Measurements from ENCODE around the gene SMPD3. TPM values are rescaled to one million over a fixed set of nuclear protein-coding genes. Genes with fewer than 3 reads are reported as not detected.

Gene SMPD3
- total and polyA plus RNA-seq, 2 experiments from 2014 or later: 5.7 to 6.3 TPM

DNA sequence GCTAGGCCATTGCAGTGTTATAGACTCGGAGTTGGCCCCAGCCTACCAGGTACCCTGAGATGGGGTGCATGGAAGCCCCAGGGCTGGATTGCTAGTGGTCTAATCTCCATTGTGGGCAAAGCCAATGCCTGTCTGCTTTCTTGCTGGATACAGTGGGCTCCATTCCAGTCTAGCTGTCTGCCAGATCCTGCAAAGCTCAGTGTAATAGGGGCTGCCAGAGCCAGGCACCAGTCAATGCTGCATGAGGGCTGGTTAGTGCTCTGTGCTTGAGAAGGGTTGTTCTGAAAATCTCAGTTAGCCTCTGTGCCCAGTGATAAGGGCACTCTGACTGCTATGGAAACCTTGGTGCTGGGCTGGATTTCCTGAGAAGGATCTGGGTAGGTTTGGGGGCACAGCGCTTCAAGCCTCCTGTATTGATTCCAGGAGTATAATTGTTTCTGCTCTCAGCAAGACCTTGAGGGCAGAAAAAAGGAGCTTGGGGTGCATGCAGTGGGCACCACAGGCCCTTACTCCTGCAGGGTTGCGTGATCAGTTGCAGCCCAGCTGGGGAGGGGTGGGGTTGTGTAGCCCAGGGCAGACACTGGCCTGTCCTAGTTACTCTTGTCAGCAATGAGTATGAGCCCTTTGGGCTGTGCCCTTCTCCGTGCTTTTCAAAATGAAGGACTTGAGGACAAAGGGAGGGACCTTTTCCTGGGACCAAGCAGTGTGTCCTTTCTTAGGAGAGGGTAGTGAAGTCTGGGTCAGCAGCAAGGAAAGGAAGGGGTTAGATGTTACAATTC is 19.0 kb downstream of the SMPD3 start:
- no peak for DNase-seq (ENCODE audit: low spot score)
- H3K36me3 ChIP-seq (replicated peaks; ENCODE audit: insufficient read depth, low read depth): no peaks in the 10 kb centered on the region
- 72% methylated on average over 4 of the region's 4 CpGs for WGBS (ENCODE audit: low lambda C conversion rate, missing lambda C conversion rate)
- TF ChIP-seq, protein P1, sequence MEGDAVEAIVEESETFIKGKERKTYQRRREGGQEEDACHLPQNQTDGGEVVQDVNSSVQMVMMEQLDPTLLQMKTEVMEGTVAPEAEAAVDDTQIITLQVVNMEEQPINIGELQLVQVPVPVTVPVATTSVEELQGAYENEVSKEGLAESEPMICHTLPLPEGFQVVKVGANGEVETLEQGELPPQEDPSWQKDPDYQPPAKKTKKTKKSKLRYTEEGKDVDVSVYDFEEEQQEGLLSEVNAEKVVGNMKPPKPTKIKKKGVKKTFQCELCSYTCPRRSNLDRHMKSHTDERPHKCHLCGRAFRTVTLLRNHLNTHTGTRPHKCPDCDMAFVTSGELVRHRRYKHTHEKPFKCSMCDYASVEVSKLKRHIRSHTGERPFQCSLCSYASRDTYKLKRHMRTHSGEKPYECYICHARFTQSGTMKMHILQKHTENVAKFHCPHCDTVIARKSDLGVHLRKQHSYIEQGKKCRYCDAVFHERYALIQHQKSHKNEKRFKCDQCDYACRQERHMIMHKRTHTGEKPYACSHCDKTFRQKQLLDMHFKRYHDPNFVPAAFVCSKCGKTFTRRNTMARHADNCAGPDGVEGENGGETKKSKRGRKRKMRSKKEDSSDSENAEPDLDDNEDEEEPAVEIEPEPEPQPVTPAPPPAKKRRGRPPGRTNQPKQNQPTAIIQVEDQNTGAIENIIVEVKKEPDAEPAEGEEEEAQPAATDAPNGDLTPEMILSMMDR (IDR thresholded peaks at IDR 0.05; ENCODE audit: poor library complexity): no peak
- TF ChIP-seq EZH2phosphoT487 (IDR thresholded peaks at IDR 0.05; ENCODE audit: low read depth, severe bottlenecking, unreplicated experiment) (no peak), EZH2 (IDR thresholded peaks at IDR 0.05; ENCODE audit: borderline replicate concordance) (no peak)
- no peaks in the 10 kb centered on the region for H3K9me2 ChIP-seq (replicated peaks; ENCODE audit: insufficient read depth)
- H3K27ac ChIP-seq: no peak overlapping the region
- H4K20me1 ChIP-seq (ENCODE audit: insufficient read depth, poor library complexity, severe bottlenecking): no peaks in the 10 kb centered on the region
- no peaks in the 10 kb centered on the region for H3K9me3 ChIP-seq (ENCODE audit: low read depth)
- no peaks in the 10 kb centered on the region for H3K4me1 ChIP-seq (ENCODE audit: insufficient read depth)
- no peak overlapping the region for H3K4me2 ChIP-seq
- H3K27me3 ChIP-seq: no peaks in the 10 kb centered on the region
- no peak overlapping the region for H2AFZ ChIP-seq
- no peaks in the 10 kb centered on the region for H3K79me2 ChIP-seq
- no peak overlapping the region for H3K4me3 ChIP-seq

GRCh38 chr16:68427649-68428303 is 20.5 kb downstream of the SMPD3 start:
- Histone ChIP-seq H3K79me2 (no peaks in the 10 kb centered on the region), H3K4me2 (no peak overlapping the region), H3K9me2 (replicated peaks; ENCODE audit: insufficient read depth) (no peaks in the 10 kb centered on the region), H4K20me1 (ENCODE audit: insufficient read depth, poor library complexity, severe bottlenecking) (no peaks in the 10 kb centered on the region), H3K4me3 (no peak overlapping the region), H2AFZ (no peak overlapping the region), H3K36me3 (replicated peaks; ENCODE audit: insufficient read depth, low read depth) (no peaks in the 10 kb centered on the region), H3K4me1 (ENCODE audit: insufficient read depth) (no peaks in the 10 kb centered on the region), H3K27ac (no peak overlapping the region), H3K9me3 (ENCODE audit: low read depth) (no peaks in the 10 kb centered on the region), H3K27me3 (no peaks in the 10 kb centered on the region)
- 94% methylated on average over 4 of the region's 5 CpGs for WGBS (ENCODE audit: low lambda C conversion rate, missing lambda C conversion rate)
- no peak for DNase-seq (ENCODE audit: low spot score)
- TF ChIP-seq EZH2phosphoT487 (IDR thresholded peaks at IDR 0.05; ENCODE audit: low read depth, severe bottlenecking, unreplicated experiment): no peak
- TF ChIP-seq, protein P1 (IDR thresholded peaks at IDR 0.05; ENCODE audit: poor library complexity): no peak
- no peak for TF ChIP-seq EZH2 (IDR thresholded peaks at IDR 0.05; ENCODE audit: borderline replicate concordance)

DNA sequence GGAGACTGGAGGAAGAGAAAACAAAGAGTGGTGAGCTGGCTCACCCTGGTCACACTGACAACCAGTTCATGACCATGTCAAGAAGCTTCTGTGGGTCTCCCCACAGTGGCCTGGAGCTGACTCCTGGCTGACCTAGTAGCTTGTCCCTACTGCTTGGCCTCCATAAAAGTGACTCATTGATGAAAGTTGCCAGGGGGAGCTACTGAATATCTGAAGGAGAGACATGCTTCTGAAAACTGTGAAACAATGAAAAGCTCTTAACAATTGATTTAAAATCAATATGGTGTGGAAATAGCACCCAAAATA is 22.0 kb downstream of the SMPD3 start:
- Histone ChIP-seq H3K4me1 (ENCODE audit: insufficient read depth) (no peaks in the 10 kb centered on the region), H3K9me2 (replicated peaks; ENCODE audit: insufficient read depth) (no peaks in the 10 kb centered on the region), H3K36me3 (replicated peaks; ENCODE audit: insufficient read depth, low read depth) (no peaks in the 10 kb centered on the region), H3K79me2 (no peaks in the 10 kb centered on the region), H3K27me3 (no peaks in the 10 kb centered on the region), H3K27ac (no peak overlapping the region), H3K9me3 (ENCODE audit: low read depth) (no peaks in the 10 kb centered on the region), H2AFZ (no peak overlapping the region), H4K20me1 (ENCODE audit: insufficient read depth, poor library complexity, severe bottlenecking) (no peaks in the 10 kb centered on the region), H3K4me3 (no peak overlapping the region), H3K4me2 (no peak overlapping the region)
- TF ChIP-seq, protein P1 (IDR thresholded peaks at IDR 0.05; ENCODE audit: poor library complexity): no peak
- TF ChIP-seq EZH2 (IDR thresholded peaks at IDR 0.05; ENCODE audit: borderline replicate concordance): no peak
- TF ChIP-seq EZH2phosphoT487 (IDR thresholded peaks at IDR 0.05; ENCODE audit: low read depth, severe bottlenecking, unreplicated experiment): no peak
- DNase-seq (ENCODE audit: low spot score): no peak
